PC-9 (cell line): ENCODE results near the gene PUS10. TPM values are rescaled to one million over a fixed set of nuclear protein-coding genes. Genes with fewer than 3 reads are reported as not detected.

ENCODE experiments used
- BruUV-seq: library from RNA; stranded (reverse); fragments of 400-500 nt; replicated peaks from 2 replicates; lab custom pipeline; 2021; lab: Mats Ljungman, UMichigan
- CTCF ChIA-PET: fragments of 300-600 bp; sonication (Branson Sonifier 250); formaldehyde crosslinking; loops from one replicate; lab custom pipeline; 2022; ENCODE audit warnings: antibody characterized with exemption; lab: Charles Lee
- POLR2A ChIA-PET: fragments of 300-600 bp; sonication (Branson Sonifier 250); formaldehyde crosslinking; loops from one replicate; lab custom pipeline; 2022; ENCODE audit warnings: antibody characterized with exemption; ENCODE audit not compliant: unreplicated experiment; lab: Charles Lee
- DNase-seq, 2 experiments: peaks; one replicate each; pipeline versions ENCODE4 v3.0.0 to v3.0.0-alpha.2; 2015 to 2022; ENCODE audit warnings: mixed read lengths in 1 of 2
- H2AFZ ChIP-seq: fragments of 200-600 bp; sonication (generic); 2 replicates; pipeline ENCODE4 v1.8.1; 2017; ENCODE audit warnings: antibody characterized with exemption
- H3F3A ChIP-seq: fragments of 200-600 bp; sonication (generic); 2 replicates; pipeline ENCODE4 v1.8.1; 2017; ENCODE audit warnings: antibody characterized with exemption, mild to moderate bottlenecking, low read depth; ENCODE audit not compliant: insufficient read depth
- H3K27ac ChIP-seq: fragments of 200-600 bp; sonication (generic); 2 replicates; pipeline ENCODE4 v1.6.1; 2016; ENCODE audit warnings: mixed run types
- H3K27me3 ChIP-seq: fragments of 200-600 bp; sonication (generic); 2 replicates; pipeline ENCODE4 v1.6.1; 2016; ENCODE audit warnings: low read depth, mixed run types; ENCODE audit not compliant: insufficient read depth
- H3K36me3 ChIP-seq: fragments of 200-600 bp; sonication (generic); 2 replicates; pipeline ENCODE4 v1.6.1; 2016; ENCODE audit warnings: low read depth, mixed run types
- H3K4me1 ChIP-seq: fragments of 200-600 bp; sonication (generic); replicated peaks from 2 replicates; pipeline ENCODE4 v1.6.1; 2016; ENCODE audit warnings: mixed run types; ENCODE audit not compliant: insufficient read depth
- H3K4me2 ChIP-seq: fragments of 200-600 bp; sonication (generic); 2 replicates; pipeline ENCODE4 v1.6.1; 2017; ENCODE audit warnings: mixed run types
- H3K4me3 ChIP-seq: fragments of 200-600 bp; sonication (generic); 2 replicates; pipeline ENCODE4 v1.6.1; 2016; ENCODE audit warnings: mixed run types
- H3K79me2 ChIP-seq: fragments of 200-600 bp; sonication (generic); 2 replicates; pipeline ENCODE4 v1.6.1; 2017; ENCODE audit warnings: low read depth, mixed run types
- H3K9me2 ChIP-seq: fragments of 200-600 bp; sonication (generic); 2 replicates; pipeline ENCODE4 v1.8.1; 2017; ENCODE audit warnings: mild to moderate bottlenecking; ENCODE audit not compliant: insufficient read depth
- H3K9me3 ChIP-seq: fragments of 200-600 bp; sonication (generic); 2 replicates; pipeline ENCODE4 v1.8.1; 2016; ENCODE audit warnings: low read depth; ENCODE audit not compliant: insufficient read depth
- H4K20me1 ChIP-seq: fragments of 200-600 bp; sonication (generic); 2 replicates; pipeline ENCODE4 v1.8.1; 2017; ENCODE audit not compliant: insufficient read depth
- CTCF ChIP-seq: fragments of 200-600 bp; sonication (generic); conservative IDR thresholded peaks from 2 replicates; pipeline ENCODE4 v1.6.1; 2017; ENCODE audit warnings: mixed run types, antibody characterized with exemption, mild to moderate bottlenecking, moderate library complexity
- EZH2 ChIP-seq: fragments of 200-600 bp; sonication (generic); IDR thresholded peaks from 2 replicates; pipeline ENCODE4 v1.8.0; 2017; ENCODE audit warnings: antibody characterized with exemption, low read depth
- intact Hi-C: fragments of 100-400 bp; cut with micrococcal nuclease; formaldehyde crosslinking; loops from one replicate; pipeline ENCODE4 v1.10.0; 2022; ENCODE audit not compliant: unreplicated experiment
- total RNA-seq: library from RNA; stranded (reverse); gene quantifications from 2 replicates; pipeline ENCODE4 v1.2.3, GENCODE V29; 2021

PUS10 gene
- total RNA-seq, 1 experiment from 2014 or later, result 5.1 TPM

GRCh38 chr2:61059382-61059781 lies 41.3 kb upstream of the PUS10 start:
- ChIA-PET CTCF (no interaction called here), POLR2A (no interaction called here)
- TF ChIP-seq EZH2 (no peak), CTCF (no peak)
- no peak overlapping the region for H3K4me3 ChIP-seq
- H3K27me3 ChIP-seq, result no peaks in the 10 kb centered on the region
- no peak for DNase-seq
- peaks cover 33% of the 10 kb centered on the region for H3F3A ChIP-seq
- no peaks in the 10 kb centered on the region for H3K9me2 ChIP-seq
- H2AFZ ChIP-seq, result no peak overlapping the region
- no TSS peak for BruUV-seq
- H3K27ac ChIP-seq, result no peak overlapping the region
- H3K4me2 ChIP-seq, result no peak overlapping the region
- 0 out of 2 replicates have a peak, but pooled peaks cover 5% of the 10 kb centered on the region for H3K36me3 ChIP-seq
- no peaks in the 10 kb centered on the region for H3K9me3 ChIP-seq
- intact Hi-C loops, result no loop called here
- H4K20me1 ChIP-seq, result no peaks in the 10 kb centered on the region
- H3K79me2 ChIP-seq, result no peaks in the 10 kb centered on the region
- no peaks in the 10 kb centered on the region for H3K4me1 ChIP-seq

GRCh38 chr2:61057562-61057961 lies 39.5 kb upstream of the PUS10 start:
- no peak for TF ChIP-seq EZH2
- no peak for TF ChIP-seq CTCF

GRCh38 chr2:61055557-61055956 lies 37.5 kb upstream of the PUS10 start:
- Histone ChIP-seq H3F3A (peaks cover 17% of the 10 kb centered on the region; the same call in 1 of the 2 replicates), H3K27ac (no peak overlapping the region), H3K9me2 (no peaks in the 10 kb centered on the region), H3K4me1 (no peaks in the 10 kb centered on the region), H3K79me2 (no peaks in the 10 kb centered on the region), H3K36me3 (peaks cover 17% of the 10 kb centered on the region; the same call in 1 of the 2 replicates), H3K9me3 (no peaks in the 10 kb centered on the region), H3K27me3 (no peaks in the 10 kb centered on the region), H4K20me1 (0 out of 2 replicates have a peak, but pooled peaks cover 4% of the 10 kb centered on the region), H3K4me2 (no peak overlapping the region), H3K4me3 (no peak overlapping the region), H2AFZ (no peak overlapping the region)
- no TSS peak for BruUV-seq
- no peak for DNase-seq
- CTCF ChIA-PET, result no interaction called here
- TF ChIP-seq CTCF, result no peak
- no peak for TF ChIP-seq EZH2
- intact Hi-C loops, result no loop called here
- POLR2A ChIA-PET, result no interaction called here

More at GRCh38 chr2:61057562-61057961, 39.5 kb upstream of the PUS10 start:
- no peak overlapping the region for H3K4me2 ChIP-seq
- H3K79me2 ChIP-seq, result no peaks in the 10 kb centered on the region
- POLR2A ChIA-PET, result interaction anchor here (0.5 kb wide), 1 partner anchor 1506 kb away, joined by 17 read pairs; no protein-coding TSS in a partner anchor
- no peaks in the 10 kb centered on the region for H3K27me3 ChIP-seq
- no peak overlapping the region for H3K4me3 ChIP-seq
- H3K9me3 ChIP-seq, result no peaks in the 10 kb centered on the region
- no peak overlapping the region for H2AFZ ChIP-seq
- no peaks in the 10 kb centered on the region for H3K9me2 ChIP-seq
- H3K4me1 ChIP-seq, result no peaks in the 10 kb centered on the region
- intact Hi-C loops, result no loop called here
- BruUV-seq, result no TSS peak
- H4K20me1 ChIP-seq, result 0 out of 2 replicates have a peak, but pooled peaks cover 4% of the 10 kb centered on the region
- no peak for DNase-seq
- peaks cover 25% of the 10 kb centered on the region for H3F3A ChIP-seq
- H3K27ac ChIP-seq, result no peak overlapping the region
- CTCF ChIA-PET, result no interaction called here
- H3K36me3 ChIP-seq, result 0 out of 2 replicates have a peak, but pooled peaks cover 5% of the 10 kb centered on the region
